ENCODE data around the gene SENP7. TPM values are rescaled to one million over a fixed set of nuclear protein-coding genes. Genes with fewer than 3 reads are reported as not detected.
"Not testable (repeated sequence)": the region's sequence is repeated elsewhere in the genome, so short reads cannot be mapped to it uniquely, and the experiment has no call there.

SENP7 gene
- total RNA-seq, 1 donor from 2014 or later = 10.8 TPM

DNA sequence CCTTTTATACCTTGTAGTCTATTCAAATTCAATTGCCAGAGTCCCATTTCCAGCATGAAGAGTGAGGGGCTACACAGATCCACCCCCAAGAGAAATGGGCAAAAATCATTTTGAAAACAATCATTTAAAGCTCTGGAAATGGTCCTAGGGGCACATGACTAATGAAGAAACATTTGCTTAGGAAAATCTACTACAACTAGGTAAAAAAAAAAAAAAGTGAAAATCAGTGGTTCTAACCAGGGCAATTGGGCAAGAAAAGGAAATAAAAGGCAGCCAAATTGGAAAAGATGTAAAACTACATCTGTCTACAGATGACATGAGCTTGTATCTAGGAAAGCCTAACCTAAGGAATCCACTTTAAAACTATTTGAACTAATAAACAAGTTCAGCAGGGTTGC lies 202.0 kb downstream of the SENP7 start:
- Histone ChIP-seq H3K27me3 (ENCODE audit: insufficient read depth, low read length) (no peaks in the 10 kb centered on the region), H3K36me3 (ENCODE audit: insufficient read depth, low read length) (no peaks in the 10 kb centered on the region), H4K20me1 (ENCODE audit: insufficient read depth, low read length) (no peaks in the 10 kb centered on the region), H3K4me1 (ENCODE audit: insufficient read depth, low read length) (no peaks in the 10 kb centered on the region), H3K27ac (ENCODE audit: low read depth, low read length) (no peak overlapping the region), H3K4me3 (ENCODE audit: insufficient read depth, low read depth, low read length) (no peak overlapping the region), H3K9me3 (ENCODE audit: insufficient read depth, low read depth, low read length) (no peaks in the 10 kb centered on the region), H2AFZ (ENCODE audit: low read depth, low read length) (no peak overlapping the region), H3K4me2 (ENCODE audit: low read length) (no peak overlapping the region), H3K79me2 (ENCODE audit: insufficient read depth, low read length) (no peaks in the 10 kb centered on the region), H3K9ac (ENCODE audit: low read length) (no peak overlapping the region)
- Mint-ChIP-seq H3K36me3 (ENCODE audit: low read depth, unreplicated experiment) (peaks cover 13% of the 10 kb centered on the region), H3K27ac (ENCODE audit: unreplicated experiment) (no peak overlapping the region), H3K4me1 (ENCODE audit: low read depth, unreplicated experiment) (no peaks in the 10 kb centered on the region), H3K4me3 (ENCODE audit: unreplicated experiment) (no peak overlapping the region), H3K9me3 (ENCODE audit: unreplicated experiment) (peaks cover 12% of the 10 kb centered on the region), H3K27me3 (ENCODE audit: low read depth, unreplicated experiment) (no peaks in the 10 kb centered on the region)
- FAIRE-seq (no peak), DNase-seq (ENCODE audit: low read depth) (no peak)
- TF ChIP-seq, protein P1, sequence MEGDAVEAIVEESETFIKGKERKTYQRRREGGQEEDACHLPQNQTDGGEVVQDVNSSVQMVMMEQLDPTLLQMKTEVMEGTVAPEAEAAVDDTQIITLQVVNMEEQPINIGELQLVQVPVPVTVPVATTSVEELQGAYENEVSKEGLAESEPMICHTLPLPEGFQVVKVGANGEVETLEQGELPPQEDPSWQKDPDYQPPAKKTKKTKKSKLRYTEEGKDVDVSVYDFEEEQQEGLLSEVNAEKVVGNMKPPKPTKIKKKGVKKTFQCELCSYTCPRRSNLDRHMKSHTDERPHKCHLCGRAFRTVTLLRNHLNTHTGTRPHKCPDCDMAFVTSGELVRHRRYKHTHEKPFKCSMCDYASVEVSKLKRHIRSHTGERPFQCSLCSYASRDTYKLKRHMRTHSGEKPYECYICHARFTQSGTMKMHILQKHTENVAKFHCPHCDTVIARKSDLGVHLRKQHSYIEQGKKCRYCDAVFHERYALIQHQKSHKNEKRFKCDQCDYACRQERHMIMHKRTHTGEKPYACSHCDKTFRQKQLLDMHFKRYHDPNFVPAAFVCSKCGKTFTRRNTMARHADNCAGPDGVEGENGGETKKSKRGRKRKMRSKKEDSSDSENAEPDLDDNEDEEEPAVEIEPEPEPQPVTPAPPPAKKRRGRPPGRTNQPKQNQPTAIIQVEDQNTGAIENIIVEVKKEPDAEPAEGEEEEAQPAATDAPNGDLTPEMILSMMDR (IDR thresholded peaks at IDR 0.05; ENCODE audit: insufficient read depth, low read depth, low read length) = no peak
- no peak for TF ChIP-seq EZH2 (IDR thresholded peaks at IDR 0.05; ENCODE audit: insufficient read depth, low read length)

DNA sequence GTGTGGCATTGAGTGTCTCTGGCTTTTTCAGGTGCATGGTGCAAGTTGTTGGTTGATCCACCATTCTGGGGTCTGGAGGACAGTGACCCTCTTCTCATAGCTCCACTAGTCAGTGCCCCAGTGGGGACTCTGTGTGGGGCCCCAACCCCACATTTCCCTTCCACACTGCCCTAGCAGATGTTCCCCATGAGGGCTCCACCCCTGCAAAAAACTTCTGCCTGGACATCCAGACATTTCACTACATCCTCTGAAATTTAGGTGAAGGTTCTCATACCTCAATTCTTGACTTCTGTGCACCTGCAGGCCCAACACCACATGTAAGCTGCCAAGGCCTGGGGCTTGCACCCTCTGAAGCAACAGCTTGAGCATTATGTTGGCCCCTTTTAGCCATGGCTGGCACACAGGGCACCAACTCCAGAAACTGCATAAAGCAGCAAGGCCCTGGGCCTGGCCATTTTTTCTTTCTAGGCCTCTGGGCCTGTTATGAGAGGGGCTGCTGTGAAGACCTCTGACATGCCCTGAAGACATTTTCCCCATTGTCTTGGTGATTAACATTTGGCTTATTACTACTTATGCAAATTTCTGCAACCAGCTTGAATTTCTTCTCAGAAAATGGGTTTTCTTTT lies 204.8 kb downstream of the SENP7 start:
- Mint-ChIP-seq H3K9me3 (ENCODE audit: unreplicated experiment) (peaks cover 12% of the 10 kb centered on the region), H3K36me3 (ENCODE audit: low read depth, unreplicated experiment) (peaks cover 13% of the 10 kb centered on the region)
- H4K20me1 ChIP-seq (ENCODE audit: insufficient read depth, low read length); H3K27me3 Mint-ChIP-seq (ENCODE audit: low read depth, unreplicated experiment); H3K9ac ChIP-seq (ENCODE audit: low read length); H3K27ac ChIP-seq (ENCODE audit: low read depth, low read length); FAIRE-seq; H3K27ac Mint-ChIP-seq (ENCODE audit: unreplicated experiment); H3K4me2 ChIP-seq (ENCODE audit: low read length); H3K36me3 ChIP-seq (ENCODE audit: insufficient read depth, low read length); H3K4me1 ChIP-seq (ENCODE audit: insufficient read depth, low read length); H3K4me3 Mint-ChIP-seq (ENCODE audit: unreplicated experiment); H3K4me1 Mint-ChIP-seq (ENCODE audit: low read depth, unreplicated experiment); H2AFZ ChIP-seq (ENCODE audit: low read depth, low read length); H3K79me2 ChIP-seq (ENCODE audit: insufficient read depth, low read length); H3K9me3 ChIP-seq (ENCODE audit: insufficient read depth, low read depth, low read length); H3K27me3 ChIP-seq (ENCODE audit: insufficient read depth, low read length); DNase-seq (ENCODE audit: low read depth); H3K4me3 ChIP-seq (ENCODE audit: insufficient read depth, low read depth, low read length): not testable (repeated sequence)

DNA sequence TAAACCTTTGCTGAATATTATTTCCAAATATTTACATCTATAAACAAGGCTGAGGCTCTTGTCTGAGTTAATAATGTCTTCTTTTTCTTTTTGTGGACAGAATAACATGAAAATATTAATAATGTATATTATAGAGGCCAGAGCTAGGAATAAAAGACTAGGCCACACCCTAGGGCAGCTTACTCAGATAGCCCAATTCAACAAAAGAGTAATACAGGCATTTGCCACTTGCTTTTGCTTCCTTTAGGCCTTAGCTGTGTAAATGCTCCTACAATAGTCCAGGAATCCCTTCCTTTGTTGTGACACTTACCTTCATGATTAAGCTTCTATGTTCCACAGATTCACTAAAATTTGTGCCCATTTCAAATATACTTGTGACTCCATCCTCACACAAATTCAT lies 209.2 kb downstream of the SENP7 start:
- peaks cover 17% of the 10 kb centered on the region for H3K9me3 Mint-ChIP-seq (ENCODE audit: unreplicated experiment)
- Histone ChIP-seq H2AFZ (ENCODE audit: low read depth, low read length) (no peak overlapping the region), H3K4me2 (ENCODE audit: low read length) (peak overlapping the region; percentile 30), H3K27me3 (ENCODE audit: insufficient read depth, low read length) (no peaks in the 10 kb centered on the region), H4K20me1 (ENCODE audit: insufficient read depth, low read length) (no peaks in the 10 kb centered on the region), H3K4me1 (ENCODE audit: insufficient read depth, low read length) (no peaks in the 10 kb centered on the region), H3K9ac (ENCODE audit: low read length) (no peak overlapping the region), H3K27ac (ENCODE audit: low read depth, low read length) (no peak overlapping the region), H3K9me3 (ENCODE audit: insufficient read depth, low read depth, low read length) (no peaks in the 10 kb centered on the region), H3K79me2 (ENCODE audit: insufficient read depth, low read length) (no peaks in the 10 kb centered on the region), H3K4me3 (ENCODE audit: insufficient read depth, low read depth, low read length) (no peak overlapping the region), H3K36me3 (ENCODE audit: insufficient read depth, low read length) (no peaks in the 10 kb centered on the region)
- no peak for TF ChIP-seq EZH2 (IDR thresholded peaks at IDR 0.05; ENCODE audit: insufficient read depth, low read length)
- TF ChIP-seq, protein P1 (IDR thresholded peaks at IDR 0.05; ENCODE audit: insufficient read depth, low read depth, low read length) = no peak
- H3K36me3 Mint-ChIP-seq (ENCODE audit: low read depth, unreplicated experiment) = peaks cover 16% of the 10 kb centered on the region
- FAIRE-seq = no peak
- no peak for DNase-seq (ENCODE audit: low read depth)
- no peaks in the 10 kb centered on the region for H3K4me1 Mint-ChIP-seq (ENCODE audit: low read depth, unreplicated experiment)
- no peak overlapping the region for H3K4me3 Mint-ChIP-seq (ENCODE audit: unreplicated experiment)
- H3K27me3 Mint-ChIP-seq (ENCODE audit: low read depth, unreplicated experiment) = no peaks in the 10 kb centered on the region
- no peak overlapping the region for H3K27ac Mint-ChIP-seq (ENCODE audit: unreplicated experiment)

All from astrocyte (in vitro differentiated cells and primary cell).